ENCODE results near the gene RELCH. TPM values are rescaled to one million over a fixed set of nuclear protein-coding genes. Genes with fewer than 3 reads are reported as not detected.
A peak's percentile ranks its signal among the peaks of the same experiment; 100 is the strongest.

Gene RELCH
- total and polyA plus RNA-seq, 2 experiments from 2014 or later = 8.6 to 38.6 TPM

DNA sequence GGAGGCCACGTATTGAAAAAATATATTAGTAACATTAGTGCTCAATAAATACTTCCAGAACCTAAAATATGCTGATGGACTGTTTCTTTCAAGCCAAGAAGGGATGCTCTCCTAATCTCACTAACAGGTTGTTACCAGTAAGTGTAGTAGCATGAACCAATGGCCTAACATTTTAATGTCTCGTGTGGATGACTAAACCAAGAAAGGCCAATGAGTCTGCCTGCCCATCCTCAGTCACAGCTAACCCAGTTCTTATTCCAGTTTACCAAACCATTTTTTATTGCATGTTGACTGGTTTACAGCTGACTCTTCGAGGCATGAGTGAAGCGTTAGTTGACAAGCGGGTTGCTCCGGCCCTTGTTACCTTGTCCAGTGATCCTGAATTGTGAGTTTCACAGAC is 93.0 kb downstream of the RELCH start:
- H3K9me3 ChIP-seq (ENCODE audit: low read depth) = no peaks in the 10 kb centered on the region
- TF ChIP-seq EZH2 (IDR thresholded peaks at IDR 0.05; ENCODE audit: insufficient read depth, poor library complexity, severe bottlenecking) = no peak
- peaks cover 36% of the 10 kb centered on the region for H3K4me1 ChIP-seq (ENCODE audit: insufficient read depth)
- H4K20me1 ChIP-seq (ENCODE audit: insufficient read depth) = no peaks in the 10 kb centered on the region
- peaks cover 44% of the 10 kb centered on the region for H3F3A ChIP-seq (ENCODE audit: insufficient read depth)
- no peaks in the 10 kb centered on the region for H3K79me2 ChIP-seq (ENCODE audit: insufficient read depth)
- WGBS, 2 experiments (ENCODE audit: low coverage in 1 of 2, low lambda C conversion rate in 2 of 2, missing lambda C conversion rate in 2 of 2) = 96% methylated on average over 6 of the region's 6 CpGs
- peak; percentile 1 for DNase-seq
- H3K9ac ChIP-seq = no peak overlapping the region
- H3K9me2 ChIP-seq (ENCODE audit: insufficient read depth) = no peaks in the 10 kb centered on the region
- no peaks in the 10 kb centered on the region for H3K27me3 ChIP-seq (replicated peaks; ENCODE audit: insufficient read depth)
- no peak overlapping the region for H2AFZ ChIP-seq
- in situ Hi-C loops (cut with MboI) = no loop called here
- no peak overlapping the region for H3K4me2 ChIP-seq (ENCODE audit: unreplicated experiment)
- H3K27ac ChIP-seq = no peak overlapping the region
- no peaks in the 10 kb centered on the region for H3K36me3 ChIP-seq (ENCODE audit: low read depth)
- H3K4me3 ChIP-seq = no peak overlapping the region

DNA sequence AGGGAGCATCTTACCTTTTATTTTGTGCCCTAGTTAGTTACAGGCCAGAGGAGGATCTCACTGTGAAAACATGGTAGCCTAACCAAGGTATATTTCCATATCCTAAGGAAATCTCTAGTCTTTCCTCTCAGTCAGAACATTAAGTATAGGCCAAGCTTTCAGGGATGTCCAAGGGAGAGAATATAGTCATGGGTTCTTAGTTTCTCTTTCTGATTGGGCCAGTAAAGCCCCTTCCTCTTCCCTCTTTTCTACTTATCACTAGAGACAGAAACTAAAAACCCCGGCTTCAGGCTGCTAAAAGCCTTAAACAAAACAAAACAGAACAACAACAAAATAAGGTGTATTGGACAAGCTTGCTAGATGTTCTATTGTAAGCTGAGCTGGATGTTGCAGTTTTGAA is 93.7 kb downstream of the RELCH start:
- H3K27ac ChIP-seq = peak overlapping the region; percentile 95
- in situ Hi-C loops (cut with MboI) = no loop called here
- 88 to 100% methylated on average over 1 of the region's 1 CpG for WGBS, 2 experiments (ENCODE audit: low coverage in 1 of 2, low lambda C conversion rate in 2 of 2, missing lambda C conversion rate in 2 of 2)
- peaks cover 32% of the 10 kb centered on the region for H3K4me1 ChIP-seq (ENCODE audit: insufficient read depth)
- H3K9ac ChIP-seq = no peak overlapping the region
- no peaks in the 10 kb centered on the region for H3K79me2 ChIP-seq (ENCODE audit: insufficient read depth)
- H3K9me3 ChIP-seq (ENCODE audit: low read depth) = no peaks in the 10 kb centered on the region
- no peaks in the 10 kb centered on the region for H3K27me3 ChIP-seq (replicated peaks; ENCODE audit: insufficient read depth)
- H3F3A ChIP-seq (ENCODE audit: insufficient read depth) = peaks cover 44% of the 10 kb centered on the region
- DNase-seq = no peak
- H2AFZ ChIP-seq = no peak overlapping the region
- H3K4me2 ChIP-seq (ENCODE audit: unreplicated experiment) = peak overlapping the region; percentile 89
- no peaks in the 10 kb centered on the region for H4K20me1 ChIP-seq (ENCODE audit: insufficient read depth)
- no peaks in the 10 kb centered on the region for H3K36me3 ChIP-seq (ENCODE audit: low read depth)
- no peaks in the 10 kb centered on the region for H3K9me2 ChIP-seq (ENCODE audit: insufficient read depth)
- no peak overlapping the region for H3K4me3 ChIP-seq
- TF ChIP-seq EZH2 (IDR thresholded peaks at IDR 0.05; ENCODE audit: insufficient read depth, poor library complexity, severe bottlenecking) (no peak), EZH2phosphoT487 (IDR thresholded peaks at IDR 0.05; ENCODE audit: insufficient read depth, low read depth) (no peak)

DNA sequence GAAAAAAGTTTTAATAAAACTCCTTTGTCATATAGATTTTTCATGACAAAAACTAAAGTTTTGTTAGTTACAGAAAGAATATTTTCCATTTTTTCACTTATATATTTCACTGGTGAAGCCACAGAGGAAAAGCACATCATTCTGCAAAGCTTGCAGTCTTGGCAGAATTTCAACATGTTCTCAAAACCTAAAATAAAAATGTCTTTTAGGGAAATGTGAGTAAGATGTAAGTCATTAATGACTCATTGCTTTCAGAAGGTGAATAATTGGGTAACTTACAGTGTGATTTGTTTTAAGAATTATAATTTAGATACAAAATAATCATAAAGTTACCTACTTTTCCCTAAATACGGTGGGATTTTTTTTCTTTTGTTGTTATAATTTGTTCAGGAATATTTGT is 94.6 kb downstream of the RELCH start:
- Histone ChIP-seq H3K27ac (peak overlapping the region; percentile 95), H3K9ac (peak overlapping the region; percentile 72)
- 4 to 6% methylated on average over 1 of the region's 1 CpG for WGBS, 2 experiments (ENCODE audit: low coverage in 1 of 2, low lambda C conversion rate in 2 of 2, missing lambda C conversion rate in 2 of 2)

GRCh38 chr18:62282188-62282629 is 95.2 kb downstream of the RELCH start:
- Histone ChIP-seq H3K4me3 (peak overlapping the region; percentile 61), H3K4me1 (ENCODE audit: insufficient read depth) (peaks cover 28% of the 10 kb centered on the region), H3K79me2 (ENCODE audit: insufficient read depth) (no peaks in the 10 kb centered on the region), H3K4me2 (ENCODE audit: unreplicated experiment) (peak overlapping the region; percentile 89), H3K27me3 (replicated peaks; ENCODE audit: insufficient read depth) (no peaks in the 10 kb centered on the region), H3K36me3 (ENCODE audit: low read depth) (no peaks in the 10 kb centered on the region), H3K27ac (peak overlapping the region; percentile 95), H2AFZ (no peak overlapping the region), H3K9me3 (ENCODE audit: low read depth) (no peaks in the 10 kb centered on the region), H4K20me1 (ENCODE audit: insufficient read depth) (no peaks in the 10 kb centered on the region), H3K9me2 (ENCODE audit: insufficient read depth) (no peaks in the 10 kb centered on the region), H3K9ac (peak overlapping the region; percentile 72), H3F3A (ENCODE audit: insufficient read depth) (peaks cover 44% of the 10 kb centered on the region)
- in situ Hi-C loops (cut with MboI) = no loop called here
- WGBS, 2 experiments (ENCODE audit: low coverage in 1 of 2, low lambda C conversion rate in 2 of 2, missing lambda C conversion rate in 2 of 2) = 0 to 2% methylated on average over 2 of the region's 2 CpGs
- TF ChIP-seq EZH2 (IDR thresholded peaks at IDR 0.05; ENCODE audit: insufficient read depth, poor library complexity, severe bottlenecking) (no peak), EZH2phosphoT487 (IDR thresholded peaks at IDR 0.05; ENCODE audit: insufficient read depth, low read depth) (no peak)
- DNase-seq = peak; percentile 86

More for the DNA sequence above, 94.6 kb downstream of the RELCH start:
- TF ChIP-seq EZH2 (IDR thresholded peaks at IDR 0.05; ENCODE audit: insufficient read depth, poor library complexity, severe bottlenecking) (no peak), EZH2phosphoT487 (IDR thresholded peaks at IDR 0.05; ENCODE audit: insufficient read depth, low read depth) (no peak)
- Histone ChIP-seq H3K4me1 (ENCODE audit: insufficient read depth) (peaks cover 28% of the 10 kb centered on the region), H2AFZ (no peak overlapping the region), H3K27me3 (replicated peaks; ENCODE audit: insufficient read depth) (no peaks in the 10 kb centered on the region), H3K4me2 (ENCODE audit: unreplicated experiment) (peak overlapping the region; percentile 89), H3K79me2 (ENCODE audit: insufficient read depth) (no peaks in the 10 kb centered on the region), H3K4me3 (peak overlapping the region; percentile 61), H3F3A (ENCODE audit: insufficient read depth) (peaks cover 44% of the 10 kb centered on the region), H4K20me1 (ENCODE audit: insufficient read depth) (no peaks in the 10 kb centered on the region), H3K9me3 (ENCODE audit: low read depth) (no peaks in the 10 kb centered on the region), H3K9me2 (ENCODE audit: insufficient read depth) (no peaks in the 10 kb centered on the region), H3K36me3 (ENCODE audit: low read depth) (no peaks in the 10 kb centered on the region)
- in situ Hi-C loops (cut with MboI) = no loop called here
- DNase-seq = peak; percentile 96

DNA sequence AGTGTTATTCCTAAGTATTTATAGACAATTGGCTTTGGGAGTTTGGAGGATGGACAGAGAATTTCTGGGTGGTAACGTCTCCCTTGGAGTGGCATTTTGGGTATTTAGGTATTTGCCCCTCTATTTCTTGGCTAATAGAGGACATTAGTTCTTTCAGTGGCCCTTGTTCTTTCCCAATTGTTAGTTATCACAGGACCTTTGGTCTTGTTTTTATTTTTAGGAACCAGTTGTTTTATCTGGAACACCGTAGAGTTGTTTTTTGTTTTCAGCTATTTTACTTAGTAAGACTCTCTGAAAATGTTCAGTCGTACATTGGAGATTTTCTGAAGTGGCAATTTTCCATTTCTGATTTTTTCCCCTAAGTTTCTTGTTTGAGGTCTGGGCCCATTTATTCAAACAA is 97.6 kb downstream of the RELCH start:
- no peak overlapping the region for H2AFZ ChIP-seq
- H3K9ac ChIP-seq = no peak overlapping the region
- H3K36me3 ChIP-seq (ENCODE audit: low read depth) = 0 out of 2 replicates have a peak, but pooled peaks cover 11% of the 10 kb centered on the region
- H3K4me2 ChIP-seq (ENCODE audit: unreplicated experiment) = no peak overlapping the region
- TF ChIP-seq EZH2 (IDR thresholded peaks at IDR 0.05; ENCODE audit: insufficient read depth, poor library complexity, severe bottlenecking) (no peak), EZH2phosphoT487 (IDR thresholded peaks at IDR 0.05; ENCODE audit: insufficient read depth, low read depth) (no peak)
- 97% methylated on average over 3 of the region's 3 CpGs for WGBS, 2 experiments (ENCODE audit: low coverage in 1 of 2, low lambda C conversion rate in 2 of 2, missing lambda C conversion rate in 2 of 2)
- H4K20me1 ChIP-seq (ENCODE audit: insufficient read depth) = no peaks in the 10 kb centered on the region
- peaks cover 28% of the 10 kb centered on the region for H3K4me1 ChIP-seq (ENCODE audit: insufficient read depth)
- no peaks in the 10 kb centered on the region for H3K27me3 ChIP-seq (replicated peaks; ENCODE audit: insufficient read depth)
- no peak for DNase-seq
- H3K9me2 ChIP-seq (ENCODE audit: insufficient read depth) = no peaks in the 10 kb centered on the region
- in situ Hi-C loops (cut with MboI) = no loop called here
- no peak overlapping the region for H3K4me3 ChIP-seq
- H3K9me3 ChIP-seq (ENCODE audit: low read depth) = no peaks in the 10 kb centered on the region
- peaks cover 44% of the 10 kb centered on the region for H3F3A ChIP-seq (ENCODE audit: insufficient read depth)
- no peaks in the 10 kb centered on the region for H3K79me2 ChIP-seq (ENCODE audit: insufficient read depth)
- no peak overlapping the region for H3K27ac ChIP-seq
